Astrocyte (in vitro differentiated cells and primary cell): ENCODE results near the gene SLC12A8. TPM values are rescaled to one million over a fixed set of nuclear protein-coding genes. Genes with fewer than 3 reads are reported as not detected.
"Not testable (repeated sequence)": the region's sequence is repeated elsewhere in the genome, so short reads cannot be mapped to it uniquely, and the experiment has no call there.

ENCODE experiments used
- DNase-seq: peaks from one replicate; pipeline ENCODE4 v3.0.0-alpha.2; 2010; ENCODE audit warnings: low read depth
- FAIRE-seq: peaks from 2 replicates; lab custom pipeline; 2011; peaks lifted over from hg19 to GRCh38; lab: Jason Lieb, UNC
- H2AFZ ChIP-seq: 2 replicates; pipeline ENCODE4 v1.6.0; 2012; ENCODE audit warnings: low read depth, low read length, inconsistent platforms
- H3K27ac ChIP-seq: 2 replicates; pipeline ENCODE4 v1.5.1; 2011; ENCODE audit warnings: low read depth, low read length, inconsistent platforms
- H3K27me3 ChIP-seq: 2 replicates; pipeline ENCODE4 v1.6.0; 2011; ENCODE audit warnings: low read length, inconsistent platforms; ENCODE audit not compliant: insufficient read depth
- H3K36me3 ChIP-seq: 2 replicates; pipeline ENCODE4 v1.5.1; 2011; ENCODE audit warnings: low read length, inconsistent platforms; ENCODE audit not compliant: insufficient read depth
- H3K4me1 ChIP-seq: 2 replicates; pipeline ENCODE4 v1.5.1; 2011; ENCODE audit warnings: low read length, inconsistent platforms; ENCODE audit not compliant: insufficient read depth
- H3K4me2 ChIP-seq: 2 replicates; pipeline ENCODE4 v1.6.0; 2012; ENCODE audit warnings: low read length, inconsistent platforms
- H3K4me3 ChIP-seq: 2 replicates; pipeline ENCODE4 v1.5.1; 2011; ENCODE audit warnings: low read depth, mild to moderate bottlenecking, low read length, inconsistent platforms; ENCODE audit not compliant: insufficient read depth
- H3K79me2 ChIP-seq: 2 replicates; pipeline ENCODE4 v1.6.0; 2012; ENCODE audit warnings: mild to moderate bottlenecking, low read length, inconsistent platforms; ENCODE audit not compliant: insufficient read depth
- H3K9ac ChIP-seq: 2 replicates; pipeline ENCODE4 v1.6.0; 2012; ENCODE audit warnings: mild to moderate bottlenecking, low read length, inconsistent platforms
- H3K9me3 ChIP-seq: 2 replicates; pipeline ENCODE4 v1.5.1; 2012; ENCODE audit warnings: low read depth, mild to moderate bottlenecking, low read length, inconsistent platforms; ENCODE audit not compliant: insufficient read depth
- H4K20me1 ChIP-seq: 2 replicates; pipeline ENCODE4 v1.6.0; 2012; ENCODE audit warnings: low read length, inconsistent platforms; ENCODE audit not compliant: insufficient read depth
- H3K27ac Mint-ChIP-seq: one replicate; pipeline ENCODE4 v1.8.0; 2021; ENCODE audit warnings: mild to moderate bottlenecking, mixed read lengths; ENCODE audit not compliant: unreplicated experiment
- H3K27me3 Mint-ChIP-seq: one replicate; pipeline ENCODE4 v1.8.0; 2021; ENCODE audit warnings: low read depth, mixed read lengths; ENCODE audit not compliant: unreplicated experiment
- H3K36me3 Mint-ChIP-seq: one replicate; pipeline ENCODE4 v1.8.0; 2021; ENCODE audit warnings: low read depth, mixed read lengths; ENCODE audit not compliant: unreplicated experiment
- H3K4me1 Mint-ChIP-seq: one replicate; pipeline ENCODE4 v1.8.0; 2021; ENCODE audit warnings: low read depth, mixed read lengths; ENCODE audit not compliant: unreplicated experiment
- H3K4me3 Mint-ChIP-seq: one replicate; pipeline ENCODE4 v1.8.0; 2021; ENCODE audit warnings: mild to moderate bottlenecking, moderate library complexity, mixed read lengths; ENCODE audit not compliant: unreplicated experiment
- H3K9me3 Mint-ChIP-seq: one replicate; pipeline ENCODE4 v1.8.0; 2021; ENCODE audit warnings: mild to moderate bottlenecking, mixed read lengths; ENCODE audit not compliant: unreplicated experiment
- CTCF ChIP-seq: IDR thresholded peaks from 2 replicates; pipeline ENCODE4 v1.5.1; 2011; ENCODE audit warnings: low read depth, mild to moderate bottlenecking, inconsistent platforms, low read length, moderate library complexity; ENCODE audit not compliant: insufficient read depth
- EZH2 ChIP-seq: IDR thresholded peaks from 2 replicates; pipeline ENCODE4 v1.6.1; 2012; ENCODE audit warnings: mild to moderate bottlenecking, low read length, inconsistent platforms; ENCODE audit not compliant: insufficient read depth
- total RNA-seq: library from RNA; stranded (reverse); gene quantifications from 2 replicates; pipeline ENCODE4 v1.2.1, GENCODE V29; 2021

SLC12A8 gene
- total RNA-seq, 1 donor from 2014 or later, result 4.2 TPM

GRCh38 chr3:125085166-125085565 is 127.4 kb downstream of the SLC12A8 start:
- H3K79me2 ChIP-seq, result no peaks in the 10 kb centered on the region
- H3K27me3 Mint-ChIP-seq, result no peaks in the 10 kb centered on the region

GRCh38 chr3:125083776-125084175 is 128.8 kb downstream of the SLC12A8 start:
- Histone ChIP-seq H3K4me3 (no peak overlapping the region), H3K9me3 (no peaks in the 10 kb centered on the region), H3K9ac (no peak overlapping the region), H3K27ac (no peak overlapping the region), H3K79me2 (no peaks in the 10 kb centered on the region), H3K4me2 (peak overlapping the region; percentile 32), H3K36me3 (no peaks in the 10 kb centered on the region), H3K27me3 (no peaks in the 10 kb centered on the region), H2AFZ (no peak overlapping the region), H3K4me1 (peaks cover 23% of the 10 kb centered on the region), H4K20me1 (no peaks in the 10 kb centered on the region)
- Mint-ChIP-seq H3K36me3 (peaks cover 4% of the 10 kb centered on the region), H3K27me3 (no peaks in the 10 kb centered on the region), H3K4me1 (peaks cover 26% of the 10 kb centered on the region), H3K4me3 (peak overlapping the region; percentile 17), H3K27ac (no peak overlapping the region), H3K9me3 (peaks cover 5% of the 10 kb centered on the region)
- FAIRE-seq, result no peak
- DNase-seq, result peak; percentile 74
- TF ChIP-seq CTCF (no peak), EZH2 (no peak)

More at GRCh38 chr3:125085166-125085565, 127.4 kb downstream of the SLC12A8 start:
- TF ChIP-seq EZH2 (no peak), CTCF (no peak)
- Histone ChIP-seq H3K4me3 (no peak overlapping the region), H3K27ac (no peak overlapping the region), H3K9me3 (no peaks in the 10 kb centered on the region), H2AFZ (no peak overlapping the region), H3K27me3 (no peaks in the 10 kb centered on the region), H3K4me2 (no peak overlapping the region), H3K4me1 (peaks cover 17% of the 10 kb centered on the region), H3K36me3 (no peaks in the 10 kb centered on the region), H4K20me1 (no peaks in the 10 kb centered on the region), H3K9ac (no peak overlapping the region)
- FAIRE-seq (no peak), DNase-seq (no peak)
- Mint-ChIP-seq H3K36me3 (peaks cover 4% of the 10 kb centered on the region), H3K4me3 (no peak overlapping the region), H3K27ac (no peak overlapping the region), H3K4me1 (peaks cover 26% of the 10 kb centered on the region), H3K9me3 (peaks cover 5% of the 10 kb centered on the region)

- not testable (repeated sequence) for H3K36me3 Mint-ChIP-seq, H3K27me3 Mint-ChIP-seq
Measured at GRCh38 chr3:125082339-125082738, 130.2 kb downstream of the SLC12A8 start.

More at GRCh38 chr3:125082339-125082738, 130.2 kb downstream of the SLC12A8 start:
- H4K20me1 ChIP-seq, H3K9me3 Mint-ChIP-seq, H3K4me3 Mint-ChIP-seq, H3K27me3 ChIP-seq, H3K9ac ChIP-seq, H3K4me2 ChIP-seq, H2AFZ ChIP-seq, H3K4me3 ChIP-seq, H3K27ac ChIP-seq, H3K36me3 ChIP-seq, H3K9me3 ChIP-seq, FAIRE-seq, H3K27ac Mint-ChIP-seq, H3K79me2 ChIP-seq: not testable (repeated sequence)
- DNase-seq, result peak; percentile 69
- H3K4me1 Mint-ChIP-seq, result peaks cover 20% of the 10 kb centered on the region
- H3K4me1 ChIP-seq, result peaks cover 15% of the 10 kb centered on the region
